ENCODE measurements around the gene MAGI1. TPM values are rescaled to one million over a fixed set of nuclear protein-coding genes. Genes with fewer than 3 reads are reported as not detected.

The MAGI1 gene
- polyA plus RNA-seq, 3 donors = not detected

DNA sequence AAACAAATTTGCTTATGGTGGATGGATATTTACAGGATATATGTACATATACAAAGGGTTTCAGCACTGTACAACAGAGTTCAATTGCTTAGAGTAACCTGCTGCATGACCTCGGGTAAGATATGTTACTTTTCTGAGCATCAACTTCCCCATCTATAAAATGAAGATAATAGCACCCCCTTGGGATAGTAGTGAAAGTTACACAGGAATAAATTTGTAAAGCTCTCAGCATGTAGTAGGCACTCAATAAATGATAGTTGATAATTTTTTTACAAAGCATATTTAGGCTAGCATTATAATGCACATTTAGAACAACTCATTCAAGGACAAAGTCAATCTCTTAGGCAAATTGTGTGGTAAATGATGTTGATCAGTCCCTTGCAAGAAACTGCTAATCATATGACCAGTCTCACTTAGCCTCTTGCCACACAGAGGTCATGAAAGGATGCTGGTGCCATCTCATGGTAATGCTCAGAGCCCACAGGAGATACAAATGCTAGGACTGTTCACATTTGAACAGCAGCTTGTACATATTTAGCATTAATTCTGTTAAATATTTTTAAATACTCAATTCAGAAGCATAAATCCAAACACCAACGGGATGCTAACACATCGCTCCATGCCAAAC, 123.9 kb downstream of the MAGI1 start:
- no peak overlapping the region for H3K4me3 ChIP-seq (replicated peaks in 1 of 3; ENCODE audit: low read depth in 2 of 3, low read length in 3 of 3)
- intact Hi-C loops (cut with micrococcal nuclease) = no loop called here
- DNase-seq = no peak
- no peaks in the 10 kb centered on the region for H3K9me3 ChIP-seq (replicated peaks in 1 of 2; ENCODE audit: control insufficient read depth in 1 of 2, insufficient read depth in 1 of 2, low read length in 2 of 2)
- 95% methylated on average over 2 of the region's 3 CpGs for WGBS (ENCODE audit: insufficient coverage)
- H4K20me1 ChIP-seq (ENCODE audit: insufficient read depth, low read length) = no peaks in the 10 kb centered on the region
- H3K27ac ChIP-seq (ENCODE audit: low read depth in 1 of 2, low read length in 2 of 2) = no peak overlapping the region
- Mint-ChIP-seq H3K27me3 (ENCODE audit: low read depth in 3 of 3) (peaks cover 0 to 4% (median 0%) of the 10 kb centered on the region in 3 donors), H3K36me3 (no peaks in the 10 kb centered on the region), H3K9me3 (peaks cover 0 to 4% (median 0%) of the 10 kb centered on the region in 7 donors), H3K4me3 (no peak overlapping the region), H3K4me1 (no peaks in the 10 kb centered on the region), H3K27ac (no peak overlapping the region)
- H3K9ac ChIP-seq (ENCODE audit: insufficient read depth, low read length, poor library complexity, severe bottlenecking) = no peak overlapping the region
- H3K4me1 ChIP-seq (ENCODE audit: control insufficient read depth in 1 of 2, insufficient read depth in 2 of 2, low read length in 2 of 2) = no peaks in the 10 kb centered on the region
- TF ChIP-seq CTCF (IDR thresholded peaks at IDR 0.05) = no peak
- no peaks in the 10 kb centered on the region for H3K79me2 ChIP-seq (ENCODE audit: insufficient read depth, low read length)
- H3K27me3 ChIP-seq (ENCODE audit: control insufficient read depth in 2 of 2, insufficient read depth in 2 of 2, low read length in 2 of 2) = no peaks in the 10 kb centered on the region
- H2AFZ ChIP-seq (ENCODE audit: insufficient read depth, low read depth, low read length, poor library complexity, severe bottlenecking) = no peak overlapping the region
- H3K36me3 ChIP-seq (replicated peaks in 1 of 2; ENCODE audit: control insufficient read depth in 1 of 2, insufficient read depth in 2 of 2, low read length in 2 of 2) = no peaks in the 10 kb centered on the region
- H3K4me2 ChIP-seq (replicated peaks; ENCODE audit: extremely low read depth, low read length, poor library complexity, severe bottlenecking) = no peak overlapping the region

DNA sequence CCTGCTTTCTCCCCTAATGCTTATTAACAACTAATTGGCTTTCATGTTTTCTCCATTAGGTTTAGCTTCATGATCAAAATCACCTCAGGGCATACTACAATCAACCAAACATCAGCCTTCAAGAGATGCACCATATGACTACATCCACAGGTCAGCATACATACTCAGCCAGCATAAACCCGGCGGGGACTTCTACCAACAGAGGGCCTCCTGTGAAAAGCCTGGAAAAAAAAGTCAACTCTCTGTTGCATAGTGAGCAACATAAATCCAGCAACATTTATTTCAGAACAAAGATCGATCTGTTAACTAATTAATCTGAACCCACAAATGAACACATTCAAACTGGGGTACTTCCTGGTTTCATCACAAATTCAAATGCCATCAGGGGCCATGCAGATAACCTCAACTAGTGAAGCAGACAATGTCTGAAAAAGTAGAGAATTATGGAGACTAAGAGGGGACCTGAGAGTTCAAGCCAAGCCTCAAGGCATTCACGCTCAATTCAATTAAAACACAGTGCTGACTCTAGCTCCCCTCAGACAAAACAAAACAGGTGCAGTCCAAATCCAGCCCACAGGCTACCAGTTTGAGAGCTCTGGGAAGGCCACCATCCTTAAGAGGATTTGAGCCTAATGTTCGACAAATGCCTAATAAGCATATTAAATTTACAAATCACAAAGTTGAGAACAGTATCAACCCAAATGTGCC, 124.5 kb downstream of the MAGI1 start:
- Mint-ChIP-seq H3K27ac (no peak overlapping the region), H3K27me3 (ENCODE audit: low read depth in 3 of 3) (peaks cover 0 to 4% (median 0%) of the 10 kb centered on the region in 3 donors), H3K4me3 (no peak overlapping the region), H3K4me1 (no peaks in the 10 kb centered on the region), H3K9me3 (peaks cover 0 to 4% (median 0%) of the 10 kb centered on the region in 7 donors), H3K36me3 (no peaks in the 10 kb centered on the region)
- Histone ChIP-seq H3K4me3 (replicated peaks in 1 of 3; ENCODE audit: low read depth in 2 of 3, low read length in 3 of 3) (no peak overlapping the region), H3K27ac (ENCODE audit: low read depth in 1 of 2, low read length in 2 of 2) (no peak overlapping the region), H2AFZ (ENCODE audit: insufficient read depth, low read depth, low read length, poor library complexity, severe bottlenecking) (no peak overlapping the region), H3K4me2 (replicated peaks; ENCODE audit: extremely low read depth, low read length, poor library complexity, severe bottlenecking) (no peak overlapping the region), H3K9ac (ENCODE audit: insufficient read depth, low read length, poor library complexity, severe bottlenecking) (no peak overlapping the region), H3K27me3 (ENCODE audit: control insufficient read depth in 2 of 2, insufficient read depth in 2 of 2, low read length in 2 of 2) (no peaks in the 10 kb centered on the region), H4K20me1 (ENCODE audit: insufficient read depth, low read length) (no peaks in the 10 kb centered on the region), H3K9me3 (replicated peaks in 1 of 2; ENCODE audit: control insufficient read depth in 1 of 2, insufficient read depth in 1 of 2, low read length in 2 of 2) (no peaks in the 10 kb centered on the region), H3K79me2 (ENCODE audit: insufficient read depth, low read length) (no peaks in the 10 kb centered on the region), H3K36me3 (replicated peaks in 1 of 2; ENCODE audit: control insufficient read depth in 1 of 2, insufficient read depth in 2 of 2, low read length in 2 of 2) (no peaks in the 10 kb centered on the region), H3K4me1 (ENCODE audit: control insufficient read depth in 1 of 2, insufficient read depth in 2 of 2, low read length in 2 of 2) (no peaks in the 10 kb centered on the region)
- no peak for TF ChIP-seq CTCF (IDR thresholded peaks at IDR 0.05)
- WGBS (ENCODE audit: insufficient coverage) = 84% methylated on average over 4 of the region's 5 CpGs
- intact Hi-C loops (cut with micrococcal nuclease) = no loop called here
- DNase-seq = no peak

Data from CD14-positive monocyte (primary cell).